HPDE6-E6E7 (cell line): ENCODE data around the gene RTL10.
"Not testable (repeated sequence)": the region's sequence is repeated elsewhere in the genome, so short reads cannot be mapped to it uniquely, and the experiment has no call there.

Experiments
- DNase-seq: peaks from one replicate; pipeline ENCODE4 v3.0.0; 2011; ENCODE audit warnings: missing footprints; ENCODE audit errors: extremely low spot score

Gene RTL10

DNA sequence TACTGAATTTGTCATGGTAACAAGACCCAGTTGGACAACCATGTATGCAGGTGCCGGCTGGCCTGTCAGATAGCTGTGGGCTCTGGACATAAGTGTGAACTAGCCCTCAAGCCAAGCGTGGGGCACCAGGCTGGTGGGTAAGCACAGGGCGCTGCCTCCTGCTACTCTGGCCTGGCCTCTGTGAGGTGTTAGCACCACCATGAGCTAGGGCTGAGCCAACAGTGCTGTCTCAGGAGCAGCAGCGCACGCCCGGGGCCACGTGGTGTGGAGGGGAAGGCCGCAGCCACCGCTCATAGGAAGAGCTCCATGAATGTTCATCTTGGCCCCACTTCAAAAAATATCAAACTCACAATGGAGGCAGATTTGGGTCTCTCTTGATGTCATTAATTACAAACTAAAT lies 35.3 kb upstream of the RTL10 start:
- no peak for DNase-seq

DNA sequence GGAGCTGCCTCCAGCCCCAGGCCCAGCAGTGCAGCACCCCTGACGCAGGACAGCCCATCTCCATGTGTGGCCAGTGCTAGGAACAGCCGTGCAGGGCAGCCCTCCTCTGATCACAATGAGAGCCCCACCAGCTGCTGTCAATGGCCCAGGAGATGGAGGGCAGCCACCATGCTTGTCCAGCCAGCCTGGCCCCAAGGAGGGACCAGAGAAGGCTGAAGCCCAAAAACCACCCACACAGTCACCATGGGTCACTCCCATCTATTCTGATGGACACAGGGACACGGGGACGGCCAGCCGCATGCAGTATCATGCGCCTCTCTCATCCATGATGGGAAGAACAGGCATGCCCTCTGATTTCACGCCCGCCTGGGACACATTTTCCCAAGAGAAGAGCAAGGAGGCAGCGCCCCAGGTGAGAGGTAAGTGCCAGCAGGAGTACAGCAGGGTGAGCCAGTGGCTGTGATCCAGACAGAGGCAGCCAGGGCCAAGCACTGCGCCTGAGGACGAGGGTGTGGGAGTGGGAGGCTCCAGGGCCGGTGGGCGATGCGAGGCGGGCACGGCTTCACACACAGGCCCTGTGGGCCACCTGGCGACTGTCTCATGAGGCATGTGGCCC lies 33.6 kb upstream of the RTL10 start:
- no peak for DNase-seq

DNA sequence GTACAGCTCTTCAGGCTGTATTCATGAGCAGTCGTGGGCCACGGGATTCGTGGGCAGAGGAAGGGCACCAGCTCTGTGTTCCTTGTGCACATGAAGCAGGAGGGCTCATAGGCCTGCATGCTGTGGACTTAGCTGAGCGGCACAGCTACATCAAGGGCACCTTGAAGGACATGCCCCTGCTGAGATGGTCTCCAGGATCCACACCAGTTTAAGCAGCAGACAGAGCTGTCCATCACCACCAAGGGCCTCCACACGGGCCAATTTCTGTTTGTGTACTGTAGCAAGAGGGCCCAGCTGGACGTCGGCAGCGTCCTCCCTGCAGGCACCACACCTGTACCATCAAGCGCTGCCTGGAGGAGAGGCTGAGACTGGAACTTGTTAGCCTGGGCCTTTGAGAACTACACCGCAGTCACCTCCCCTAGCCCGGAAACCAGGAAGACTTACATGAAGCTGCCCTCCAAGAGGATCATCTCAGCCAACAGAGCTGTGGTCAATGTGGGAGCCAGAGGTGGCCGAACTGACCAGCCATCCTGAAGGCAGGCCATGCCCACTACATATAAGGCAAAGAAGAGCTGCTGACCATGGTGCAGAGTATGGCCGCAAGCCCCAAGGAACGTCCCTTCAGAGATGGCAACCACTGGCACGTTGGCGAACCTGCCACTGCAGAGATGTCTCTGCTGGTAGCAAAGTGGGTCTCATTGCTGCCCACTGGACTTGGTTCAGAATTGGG lies 32.7 kb upstream of the RTL10 start:
- DNase-seq: no peak

DNA sequence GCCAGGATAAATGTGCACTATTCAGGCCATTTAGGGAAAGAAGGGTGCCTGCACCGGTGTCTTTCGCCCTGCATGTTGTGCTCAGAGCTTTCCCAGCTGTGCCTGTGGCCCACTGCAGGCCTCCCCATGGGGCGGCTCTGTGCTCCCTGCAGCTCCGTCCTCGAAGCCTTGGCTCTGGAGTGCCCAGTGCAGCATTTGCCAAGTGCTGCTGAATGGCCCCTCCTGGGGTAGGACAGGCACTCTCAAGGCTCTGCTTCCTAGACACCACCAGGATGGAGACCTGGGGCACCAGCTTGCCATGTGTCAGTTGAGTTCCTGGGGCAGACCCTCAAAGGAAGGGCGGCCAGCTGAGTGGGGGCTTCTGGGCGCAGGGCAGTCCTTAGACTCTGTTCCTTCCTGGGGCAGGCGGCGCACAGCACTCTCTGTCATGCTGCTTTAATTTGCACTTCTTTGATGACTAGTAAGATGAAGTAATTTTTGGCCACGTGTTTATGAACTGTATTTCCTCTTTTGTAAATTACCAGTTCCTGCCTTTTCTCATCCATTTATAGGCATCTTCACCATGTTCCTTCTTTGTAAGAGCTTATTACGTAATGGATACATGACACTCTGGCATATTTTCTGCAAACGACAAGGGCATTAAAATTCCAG lies 32.1 kb upstream of the RTL10 start:
- no peak for DNase-seq

DNA sequence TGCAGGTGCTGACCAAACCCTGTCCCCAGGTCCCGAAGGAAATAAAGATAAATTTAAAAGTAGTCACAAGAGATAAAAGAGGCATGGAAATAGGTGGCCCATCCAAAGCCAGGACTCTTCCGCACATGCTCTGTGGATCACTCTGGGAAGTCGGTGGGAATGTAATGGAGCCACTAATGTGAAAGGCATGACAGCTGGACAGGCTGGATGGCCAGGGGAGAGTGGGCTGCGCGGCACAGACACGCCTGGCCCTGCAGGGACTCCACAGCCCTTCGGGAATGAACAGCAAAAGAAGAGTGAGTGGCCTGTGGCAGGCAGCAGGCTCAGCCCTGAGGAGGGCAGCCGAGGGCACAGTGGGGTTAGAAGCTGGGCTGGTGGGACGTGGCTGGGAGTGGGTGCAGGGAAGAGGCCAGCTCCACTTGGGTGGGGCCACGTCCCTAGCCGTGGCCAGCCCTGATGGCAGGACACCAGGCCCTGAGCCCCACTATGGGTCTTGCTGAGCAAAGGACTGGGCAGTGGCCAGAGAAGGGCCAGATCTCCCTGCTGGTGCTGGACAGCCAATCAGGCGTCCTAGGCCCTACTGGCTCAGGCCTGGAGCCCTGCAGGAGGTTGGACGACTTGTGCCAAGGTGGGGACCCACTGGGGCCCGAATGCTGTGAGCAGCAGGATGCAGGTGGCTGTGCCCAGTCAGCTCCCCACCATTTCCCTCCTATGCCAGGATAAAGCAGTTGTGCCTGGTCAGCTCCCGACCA lies 31.3 kb upstream of the RTL10 start:
- DNase-seq: no peak

DNA sequence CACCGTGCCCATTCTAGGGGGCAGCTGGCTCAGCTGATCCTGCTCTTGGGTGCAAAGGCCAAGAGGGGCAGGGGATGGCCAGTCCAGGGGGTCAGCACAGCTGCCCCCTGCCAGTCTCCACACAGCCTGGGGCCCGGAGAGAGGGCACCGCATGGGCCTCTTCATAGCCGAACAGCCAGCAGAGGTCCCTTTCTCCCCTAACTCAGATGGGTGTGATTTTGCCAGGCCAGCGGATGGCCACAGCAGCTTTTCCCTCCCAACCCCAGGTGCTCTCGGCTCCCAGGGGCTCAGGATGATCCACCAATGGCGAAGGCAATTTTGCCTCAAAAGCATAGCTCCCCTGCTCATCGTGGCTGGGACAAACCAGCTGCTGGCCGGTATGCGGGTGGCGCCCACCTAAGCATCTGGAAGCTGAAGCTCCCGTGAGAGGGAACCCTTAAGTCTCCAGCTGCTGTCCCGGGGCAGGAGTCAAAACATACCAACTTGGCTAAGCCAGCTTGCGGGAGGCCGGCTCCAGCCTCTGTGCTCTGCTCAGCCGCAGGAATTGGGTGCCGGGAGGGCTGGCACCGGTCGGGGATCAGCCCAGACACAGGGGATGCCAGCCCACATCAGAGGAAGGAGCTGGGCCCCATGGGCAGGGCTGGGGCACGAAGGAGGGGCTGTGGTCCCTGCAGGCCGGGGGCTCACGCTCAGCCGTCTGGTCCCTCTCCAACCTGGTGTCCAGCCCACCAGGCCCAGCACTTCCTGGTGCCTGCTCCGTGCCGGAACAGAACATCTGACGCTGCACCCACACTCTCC lies 30.5 kb upstream of the RTL10 start:
- no peak for DNase-seq

DNA sequence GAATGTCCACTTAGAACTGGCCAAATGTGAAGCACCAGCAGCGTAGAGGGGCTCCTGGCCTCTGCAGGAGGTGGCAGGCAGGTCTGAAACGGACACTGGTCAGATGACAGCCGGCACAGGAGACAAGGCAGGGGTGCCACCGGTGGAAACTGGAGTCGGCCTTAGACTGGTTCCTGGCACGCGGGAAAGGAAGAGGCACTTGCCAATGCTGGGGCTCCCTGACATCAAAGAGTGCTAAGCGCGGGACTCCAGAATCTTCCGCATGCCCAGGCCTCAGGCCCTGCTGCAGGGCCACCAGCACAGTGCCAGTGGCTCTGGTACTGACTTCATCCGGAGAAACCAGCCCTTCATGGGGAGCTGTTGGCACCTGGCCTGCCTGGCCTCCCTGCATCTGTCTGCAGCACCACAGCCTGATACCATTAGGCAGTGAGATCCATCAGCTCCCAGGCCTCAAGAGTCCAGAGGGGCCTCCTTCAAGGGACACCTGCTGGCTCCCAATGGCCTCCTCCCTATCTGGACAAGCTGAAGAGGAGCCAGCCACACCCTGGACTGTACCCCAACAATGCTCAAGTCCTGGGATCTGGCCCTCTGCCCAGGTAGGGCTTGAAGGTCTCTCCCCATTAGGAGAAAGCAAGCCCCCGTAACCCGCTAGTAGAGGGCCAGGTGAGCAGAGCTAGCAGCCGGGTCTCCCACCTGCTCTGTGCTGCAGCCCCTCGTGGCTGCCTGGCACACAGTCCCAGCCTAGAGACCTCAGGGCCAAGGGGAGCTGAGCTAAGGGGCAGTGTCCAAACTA lies 29.7 kb upstream of the RTL10 start:
- no peak for DNase-seq

DNA sequence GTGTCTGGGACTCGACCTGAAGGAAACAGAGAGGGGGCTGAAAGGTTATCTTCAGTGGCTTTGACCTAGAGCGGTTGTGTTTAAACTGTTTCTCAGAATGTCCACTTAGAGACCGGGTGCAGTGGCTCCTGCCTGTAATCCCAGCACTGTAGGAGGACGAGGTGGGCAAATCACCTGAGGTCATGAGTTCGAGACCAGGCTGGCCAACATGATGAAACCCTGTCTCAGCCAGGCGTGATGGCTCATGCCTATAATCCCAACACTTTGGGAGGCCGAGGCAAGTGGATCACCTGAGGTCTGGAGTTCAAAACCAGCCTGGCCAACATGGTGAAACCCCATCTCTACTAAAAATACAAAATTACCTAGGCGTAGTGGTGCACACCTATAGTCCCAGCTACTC lies 28.8 kb upstream of the RTL10 start:
- DNase-seq: not testable (repeated sequence)

DNA sequence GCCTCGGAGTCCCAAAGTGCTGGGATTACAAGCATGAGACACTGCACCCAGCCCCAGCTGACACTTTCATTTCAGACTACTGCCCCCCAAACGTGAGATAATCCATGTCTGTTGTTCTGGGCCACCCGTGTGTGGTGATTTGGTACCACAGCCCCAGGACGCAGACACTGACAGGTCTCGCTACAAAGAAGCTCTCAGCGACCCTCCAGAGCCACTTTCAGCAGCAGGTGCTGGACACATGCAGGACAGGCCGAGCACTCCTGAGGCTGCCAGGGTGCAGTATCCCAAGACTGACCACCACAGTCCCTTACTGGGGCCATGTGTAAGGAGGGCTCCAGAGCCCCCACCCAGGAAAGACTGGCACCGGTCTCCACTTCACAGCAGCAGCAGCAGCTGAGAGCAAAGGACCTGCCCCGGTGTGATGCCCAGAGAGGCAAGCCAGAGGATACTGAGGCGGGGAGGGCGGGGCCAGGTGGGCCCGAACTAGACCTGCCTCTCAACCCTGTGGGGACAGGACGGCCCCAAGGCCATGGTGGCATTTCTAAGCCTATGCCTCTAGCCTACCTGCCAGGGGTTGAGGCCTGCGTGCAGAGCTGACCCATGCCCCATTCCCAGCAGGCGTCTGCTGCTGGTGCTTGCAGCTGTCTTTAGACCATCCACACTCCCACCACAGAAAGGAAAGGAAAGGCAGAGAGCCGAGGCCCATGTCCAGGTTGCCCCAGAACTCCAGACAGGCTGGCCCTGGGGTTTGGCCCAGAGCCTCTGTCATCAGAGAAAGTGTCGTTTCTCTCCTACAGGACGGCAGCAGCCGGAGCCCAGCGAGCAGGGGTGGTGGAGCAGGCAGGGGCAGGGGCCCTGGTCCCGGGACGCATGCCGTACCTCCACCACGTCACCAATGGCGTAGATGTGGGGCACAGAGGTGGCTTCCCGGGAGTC lies 28.0 kb upstream of the RTL10 start:
- no peak for DNase-seq

DNA sequence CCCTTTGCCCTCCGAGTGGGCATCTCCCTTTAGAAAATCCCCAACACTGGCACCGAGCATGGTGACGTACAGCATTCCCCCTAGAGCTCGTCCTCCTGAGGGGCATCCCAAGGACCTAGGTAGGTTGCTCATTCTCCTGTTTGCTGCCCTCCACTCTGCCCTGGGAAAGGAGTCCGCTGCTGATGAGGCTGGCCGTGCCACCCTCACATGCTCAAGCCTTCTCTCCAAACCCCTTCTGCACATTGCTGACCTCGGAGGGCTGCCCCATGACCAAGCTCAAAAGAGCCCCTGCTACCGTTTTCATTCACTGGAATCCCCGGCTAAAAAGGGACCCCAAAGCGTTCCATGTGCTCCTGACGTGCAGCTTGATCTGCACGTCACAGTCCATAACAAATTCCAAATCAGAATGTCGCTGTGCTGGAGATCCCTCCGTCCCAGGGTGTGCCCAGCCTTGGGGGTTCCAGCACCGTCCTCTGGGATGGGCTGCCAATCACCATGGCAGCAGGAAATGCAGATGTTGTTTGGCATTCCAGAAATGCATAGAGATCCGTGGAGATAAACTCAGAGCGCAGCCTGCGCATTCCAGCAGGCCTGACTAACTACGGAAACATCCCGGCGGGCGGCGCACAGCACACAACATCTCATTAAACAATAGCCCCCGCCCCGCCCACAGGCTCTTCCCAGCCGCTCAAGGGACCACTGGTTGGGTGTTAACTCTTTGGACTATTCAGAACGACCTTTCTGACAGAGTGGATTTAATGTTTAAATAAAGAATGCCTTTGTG lies 26.3 kb upstream of the RTL10 start:
- DNase-seq: peak; percentile 77

DNA sequence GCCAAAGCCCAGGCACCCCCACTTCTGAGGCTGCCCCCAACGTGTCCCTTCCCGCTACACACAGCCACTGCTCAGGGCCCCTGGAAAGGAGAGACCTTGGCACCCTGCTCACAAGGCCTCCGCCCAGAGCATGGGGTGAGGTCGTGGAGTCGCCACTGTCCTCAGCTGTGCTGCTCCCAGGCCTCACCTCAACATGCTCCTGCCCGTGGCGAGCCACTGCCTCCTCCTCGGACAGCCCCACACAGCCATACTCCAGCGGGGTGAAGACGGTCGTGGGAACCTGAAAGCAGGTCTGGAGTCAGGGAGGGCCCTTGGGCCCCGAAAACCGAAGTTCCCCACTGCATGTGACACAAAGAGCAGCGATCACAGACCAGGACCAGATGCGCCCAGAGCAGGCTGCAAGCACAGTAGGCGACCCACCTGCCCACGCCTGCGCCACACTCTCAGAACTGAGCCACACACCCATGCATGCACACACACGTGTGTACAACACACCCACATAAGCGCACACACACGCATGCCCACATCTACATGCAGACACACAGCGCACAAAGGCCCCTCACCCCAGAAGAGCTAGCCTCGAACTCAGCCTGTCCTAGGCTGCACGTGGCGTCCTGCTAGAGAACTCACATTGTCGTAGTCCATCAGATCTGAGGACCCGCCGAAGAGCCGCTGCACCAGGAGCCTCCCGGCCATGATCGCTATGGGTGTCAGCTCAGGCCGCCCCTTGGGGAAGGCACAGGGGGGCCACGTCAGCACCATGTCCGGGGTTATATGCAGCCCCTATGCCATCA lies 25.5 kb upstream of the RTL10 start:
- DNase-seq: no peak

DNA sequence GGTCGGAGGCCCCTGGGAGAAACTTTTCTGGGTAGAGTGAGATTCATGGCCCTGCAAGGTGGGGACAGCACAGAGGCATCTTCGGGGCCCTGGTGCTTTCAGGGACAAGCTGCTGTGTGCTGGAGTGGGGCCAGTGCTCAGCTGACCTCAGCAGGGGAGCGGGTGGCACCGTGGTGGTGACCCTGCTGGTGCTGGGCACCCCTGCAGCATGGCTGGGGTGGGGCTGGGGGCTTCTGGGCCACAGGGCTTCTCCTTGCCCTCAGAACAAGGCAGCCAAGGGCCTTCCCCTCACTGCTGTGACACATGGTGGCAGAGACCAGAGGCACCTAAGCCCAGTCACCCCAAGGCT lies 24.9 kb upstream of the RTL10 start:
- DNase-seq: no peak

DNA sequence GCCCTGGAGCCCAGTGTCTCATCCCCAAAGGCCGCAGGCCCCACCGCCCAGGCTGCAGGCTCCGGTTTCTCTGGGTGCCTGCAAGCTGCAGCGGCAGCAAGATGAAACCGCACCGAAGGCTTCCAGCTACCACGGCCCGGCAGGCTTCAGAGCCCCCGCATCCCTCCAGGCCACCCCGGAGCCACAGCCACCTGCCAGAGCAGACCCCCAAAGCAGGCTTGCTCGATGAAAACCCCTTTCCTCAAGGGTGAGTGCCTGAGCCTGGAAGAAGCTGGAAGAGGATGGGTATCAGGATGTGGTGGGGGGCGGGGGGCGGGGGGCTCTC lies 24.5 kb upstream of the RTL10 start:
- DNase-seq: no peak

DNA sequence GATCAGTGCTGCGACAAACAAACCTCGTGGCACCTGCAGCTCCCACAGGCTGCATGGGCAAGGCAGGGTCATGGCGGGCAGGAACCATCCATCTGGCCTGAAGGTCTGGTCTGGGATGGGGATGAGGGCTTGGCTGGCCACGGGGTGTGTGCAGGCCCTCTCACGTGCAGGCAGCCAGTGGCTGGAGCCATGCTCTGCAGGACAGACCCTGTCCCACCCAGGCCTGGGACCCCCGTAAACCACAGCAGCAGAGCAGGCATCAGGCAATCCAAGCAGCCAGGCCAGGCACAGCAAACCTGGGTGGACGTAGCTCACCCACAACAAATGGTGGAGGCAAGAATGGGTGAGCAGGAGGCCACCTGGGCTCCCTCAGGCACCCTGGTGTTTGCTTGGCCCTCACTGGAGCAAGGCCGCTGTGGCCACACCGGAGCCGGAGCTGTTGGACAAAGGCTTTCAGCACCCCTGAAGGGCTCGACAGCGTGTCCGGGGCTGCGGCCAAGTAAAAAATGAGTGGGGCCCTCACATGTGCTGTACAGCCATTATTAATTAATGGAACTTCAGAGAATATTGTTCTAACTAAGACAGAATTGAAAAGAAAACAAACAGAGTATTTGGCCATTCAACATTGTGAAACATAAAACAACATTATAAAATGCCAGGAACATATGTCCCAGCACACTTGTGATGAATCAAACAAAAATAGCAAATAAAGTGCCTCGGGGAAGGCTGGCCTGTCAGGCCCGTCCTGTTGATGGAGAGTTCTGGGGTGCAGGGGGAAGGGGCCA lies 24.0 kb upstream of the RTL10 start:
- no peak for DNase-seq

DNA sequence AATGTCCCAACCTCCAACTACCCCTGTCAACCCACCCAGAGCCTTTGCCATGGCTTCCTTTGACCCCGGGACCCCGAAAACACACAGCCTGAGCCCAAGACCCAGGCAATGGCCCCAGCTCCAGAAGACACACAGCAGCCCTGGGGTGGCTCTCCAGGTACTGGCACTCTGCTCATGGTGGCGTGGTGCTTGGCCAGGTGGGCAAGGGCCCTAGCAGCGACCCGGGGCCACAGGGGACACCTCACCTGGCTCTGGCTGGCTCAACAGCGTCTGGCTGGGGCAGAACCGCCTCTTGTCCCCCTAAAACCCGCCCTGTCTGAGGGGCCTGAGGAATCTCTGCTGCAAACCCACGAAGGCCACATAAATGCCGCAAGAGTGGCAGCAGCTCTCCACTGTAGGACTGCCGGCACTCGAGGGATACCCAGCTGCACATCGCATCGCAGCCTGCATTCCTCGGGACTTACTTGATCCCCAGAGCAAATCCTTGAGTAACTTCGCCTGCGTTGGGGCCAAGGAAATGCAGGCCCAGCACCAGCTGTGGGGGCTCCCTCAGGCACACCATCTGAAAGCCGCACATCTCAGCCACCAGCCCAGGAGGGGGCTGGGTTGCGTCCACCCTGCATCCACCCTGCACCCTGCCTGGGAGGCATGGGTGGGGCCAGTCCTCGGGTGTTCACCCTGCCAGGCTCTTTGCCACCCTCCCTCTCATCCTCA lies 23.1 kb upstream of the RTL10 start:
- no peak for DNase-seq

DNA sequence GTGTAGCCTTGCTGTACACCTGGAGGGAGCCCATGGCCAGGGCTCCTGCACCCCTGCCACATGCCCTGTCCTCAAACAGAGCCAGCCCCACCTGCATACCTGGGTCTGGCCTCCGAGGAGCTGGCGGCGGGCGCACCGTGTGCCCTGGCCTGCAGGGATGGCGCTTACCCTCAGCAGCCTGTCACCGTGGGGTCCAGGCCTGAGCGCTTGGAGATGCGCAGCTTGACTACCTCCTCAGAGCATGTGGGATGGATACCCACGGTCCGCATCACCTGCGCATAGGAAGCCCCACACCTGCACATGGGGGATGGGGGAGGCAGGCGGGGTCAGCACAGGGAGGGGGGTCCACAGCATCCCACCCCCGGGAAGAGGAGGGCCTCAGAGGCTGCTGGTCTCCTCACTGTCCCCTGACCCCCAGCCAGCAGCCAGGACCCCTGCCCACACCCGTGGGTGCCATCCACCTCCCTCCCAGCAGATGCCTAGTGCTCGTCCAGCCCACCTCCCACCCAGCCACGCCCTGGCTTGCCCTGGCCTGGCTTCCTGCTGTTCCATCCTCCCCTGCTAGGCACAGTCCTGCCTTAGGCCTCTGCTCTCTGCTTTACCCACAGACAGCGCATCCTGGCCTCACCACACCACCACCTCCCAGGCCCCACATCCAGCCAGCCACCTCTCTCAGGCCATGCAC lies 22.4 kb upstream of the RTL10 start:
- DNase-seq: no peak
